CD14-positive monocyte (primary cell): Measurements from ENCODE around the gene PVALEF. TPM values are rescaled to one million over a fixed set of nuclear protein-coding genes. Genes with fewer than 3 reads are reported as not detected.

Experiments
- DNase-seq, 3 donors: peaks; one replicate each; pipeline ENCODE4 v3.0.0-alpha.2; 2011 to 2022
- H2AFZ ChIP-seq: 2 replicates; pipeline ENCODE4 v1.6.0; 2012; ENCODE audit warnings: mild to moderate bottlenecking, low read depth, low read length, inconsistent platforms; ENCODE audit not compliant: insufficient read depth, poor library complexity, severe bottlenecking
- H3K27ac ChIP-seq, 2 donors: 1 replicate in 1 of 2; 2 replicates in 1 of 2; pipeline ENCODE4 v1.5.1; 2012 to 2013; ENCODE audit warnings: low read length in 2 of 2, control low read depth in 1 of 2, inconsistent platforms in 1 of 2, low read depth in 1 of 2, mild to moderate bottlenecking in 1 of 2
- H3K27me3 ChIP-seq, 2 donors: one replicate each; pipeline versions ENCODE4 v1.6.0 to v1.6.1; 2011 to 2013; ENCODE audit warnings: low read length in 2 of 2; ENCODE audit not compliant: control insufficient read depth in 2 of 2, insufficient read depth in 2 of 2
- H3K36me3 ChIP-seq, 2 donors: replicated peaks in 1 of 2; 1 replicate in 1 of 2; 2 replicates in 1 of 2; pipeline versions ENCODE4 v1.5.1 to v1.6.1; 2012 to 2013; ENCODE audit warnings: low read length in 2 of 2, control low read depth in 1 of 2, inconsistent platforms in 1 of 2, mild to moderate bottlenecking in 1 of 2; ENCODE audit not compliant: insufficient read depth in 2 of 2, control insufficient read depth in 1 of 2
- H3K4me1 ChIP-seq, 2 donors: 1 replicate in 1 of 2; 2 replicates in 1 of 2; pipeline versions ENCODE4 v1.5.1 to v1.6.1; 2012 to 2013; ENCODE audit warnings: low read length in 2 of 2, control low read depth in 1 of 2, inconsistent platforms in 1 of 2, mild to moderate bottlenecking in 1 of 2, moderate library complexity in 1 of 2; ENCODE audit not compliant: insufficient read depth in 2 of 2, control insufficient read depth in 1 of 2
- H3K4me2 ChIP-seq: replicated peaks from 2 replicates; pipeline ENCODE3; 2012; ENCODE audit warnings: low read length, moderate library complexity, mild to moderate bottlenecking; ENCODE audit not compliant: poor library complexity, severe bottlenecking; ENCODE audit errors: extremely low read depth
- H3K4me3 ChIP-seq, 3 experiments: fragments of 200-600 bp in 1 of 3; sonication (generic) in 1 of 3; replicated peaks in 1 of 3; 1 replicate in 2 of 3; 2 replicates in 1 of 3; pipeline ENCODE4 v1.5.1; 2011 to 2013; ENCODE audit warnings: low read length in 3 of 3, mild to moderate bottlenecking in 3 of 3, control low read depth in 2 of 3, low read depth in 2 of 3, inconsistent platforms in 1 of 3, moderate library complexity in 1 of 3
- H3K79me2 ChIP-seq: 2 replicates; pipeline ENCODE4 v1.6.0; 2012; ENCODE audit warnings: mild to moderate bottlenecking, control low read depth, inconsistent platforms, low read length, moderate library complexity; ENCODE audit not compliant: insufficient read depth
- H3K9ac ChIP-seq: 2 replicates; pipeline ENCODE4 v1.6.0; 2017; ENCODE audit warnings: low read length, mild to moderate bottlenecking; ENCODE audit not compliant: insufficient read depth, poor library complexity, severe bottlenecking
- H3K9me3 ChIP-seq, 2 donors: replicated peaks in 1 of 2; 1 replicate in 1 of 2; 2 replicates in 1 of 2; pipeline versions ENCODE4 v1.5.1 to v1.6.1; 2012 to 2013; ENCODE audit warnings: low read length in 2 of 2, control low read depth in 1 of 2; ENCODE audit not compliant: control insufficient read depth in 1 of 2, insufficient read depth in 1 of 2
- H4K20me1 ChIP-seq: 2 replicates; pipeline ENCODE4 v1.6.0; 2012; ENCODE audit warnings: mild to moderate bottlenecking, low read length, control low read depth, moderate library complexity; ENCODE audit not compliant: insufficient read depth
- H3K27ac Mint-ChIP-seq, 7 donors: one replicate each; pipeline ENCODE4 v1.8.0; 2020; ENCODE audit warnings: mild to moderate bottlenecking in 7 of 7, mixed read lengths in 7 of 7, moderate library complexity in 6 of 7, inconsistent platforms in 2 of 7
- H3K27me3 Mint-ChIP-seq, 3 donors: one replicate each; pipeline ENCODE4 v1.8.0; 2021 to 2022; ENCODE audit warnings: low read depth in 3 of 3, mild to moderate bottlenecking in 3 of 3, mixed read lengths in 3 of 3, moderate library complexity in 3 of 3, inconsistent platforms in 1 of 3
- H3K36me3 Mint-ChIP-seq, 2 donors: one replicate each; pipeline ENCODE4 v1.8.0; 2020; ENCODE audit warnings: mixed read lengths in 2 of 2, inconsistent platforms in 1 of 2, mild to moderate bottlenecking in 1 of 2
- H3K4me1 Mint-ChIP-seq: one replicate; pipeline ENCODE4 v1.8.0; 2020; ENCODE audit warnings: mild to moderate bottlenecking, mixed read lengths
- H3K4me3 Mint-ChIP-seq, 2 donors: one replicate each; pipeline ENCODE4 v1.8.0; 2020; ENCODE audit warnings: mild to moderate bottlenecking in 2 of 2, mixed read lengths in 2 of 2, moderate library complexity in 1 of 2
- H3K9me3 Mint-ChIP-seq, 7 donors: one replicate each; pipeline ENCODE4 v1.8.0; 2020 to 2022; ENCODE audit warnings: mixed read lengths in 7 of 7, mild to moderate bottlenecking in 6 of 7, moderate library complexity in 6 of 7, inconsistent platforms in 2 of 7
- WGBS: methylation state at CpG from one replicate; pipeline ENCODE4 v1.1.5; 2013; ENCODE audit warnings: missing lambda C conversion rate; ENCODE audit not compliant: insufficient coverage; 5-methylcytosine and 5-hydroxymethylcytosine counted together
- intact Hi-C, 2 donors: fragments of 100-400 bp; cut with micrococcal nuclease; formaldehyde crosslinking; loops; one replicate each; pipeline versions ENCODE4 v1.15.0 to v1.15.1; 2023
- polyA plus RNA-seq, 3 donors: library from polyadenylated mRNA; depleted of rRNA in 1 of 3; unstranded in 2 of 3; stranded (reverse) in 1 of 3; fragments of 300-500 nt in 2 of 3; fragments of >200 nt in 1 of 3; fragmentation: Illumina TruSeq in 2 of 3; gene quantifications; 1 replicate in 2 of 3; 2 replicates in 1 of 3; pipeline ENCODE4 v1.2.3, GENCODE V29; 2012 to 2021
- TF ChIP-seq, protein P1 (sequence below): fragments of 200-600 bp; IDR thresholded peaks from one replicate; pipeline ENCODE4 v1.8.0; 2022; ENCODE audit warnings: antibody characterized with exemption, mild to moderate bottlenecking

The PVALEF gene
- polyA plus RNA-seq, 3 donors = not detected

DNA sequence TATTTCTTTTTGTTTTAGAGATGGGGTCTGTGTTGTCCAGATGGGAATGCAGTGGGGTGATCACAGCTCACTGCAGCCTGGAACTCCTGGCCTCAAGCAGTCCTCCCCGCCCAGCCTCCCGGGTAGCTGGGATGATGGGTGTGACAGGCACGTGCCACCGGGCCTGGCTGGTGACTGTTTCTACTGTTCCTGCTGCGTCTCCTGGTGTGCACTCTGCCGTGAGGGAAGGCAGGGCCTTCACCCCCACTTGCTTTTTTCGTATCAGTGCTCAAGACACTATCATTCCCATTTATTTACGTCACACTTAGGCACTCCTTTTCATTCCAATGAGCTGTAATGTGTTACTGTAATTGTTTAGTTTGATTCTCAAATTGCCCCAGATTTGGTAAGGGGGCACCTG lies 25.3 kb upstream of the PVALEF start:
- intact Hi-C loops = loop anchor here (5.0 kb wide), 3 partner anchors 47 to 342 kb away; partner anchors contain the start of gene CEP131 (in 1 of the 2)
- TF ChIP-seq, protein P1, sequence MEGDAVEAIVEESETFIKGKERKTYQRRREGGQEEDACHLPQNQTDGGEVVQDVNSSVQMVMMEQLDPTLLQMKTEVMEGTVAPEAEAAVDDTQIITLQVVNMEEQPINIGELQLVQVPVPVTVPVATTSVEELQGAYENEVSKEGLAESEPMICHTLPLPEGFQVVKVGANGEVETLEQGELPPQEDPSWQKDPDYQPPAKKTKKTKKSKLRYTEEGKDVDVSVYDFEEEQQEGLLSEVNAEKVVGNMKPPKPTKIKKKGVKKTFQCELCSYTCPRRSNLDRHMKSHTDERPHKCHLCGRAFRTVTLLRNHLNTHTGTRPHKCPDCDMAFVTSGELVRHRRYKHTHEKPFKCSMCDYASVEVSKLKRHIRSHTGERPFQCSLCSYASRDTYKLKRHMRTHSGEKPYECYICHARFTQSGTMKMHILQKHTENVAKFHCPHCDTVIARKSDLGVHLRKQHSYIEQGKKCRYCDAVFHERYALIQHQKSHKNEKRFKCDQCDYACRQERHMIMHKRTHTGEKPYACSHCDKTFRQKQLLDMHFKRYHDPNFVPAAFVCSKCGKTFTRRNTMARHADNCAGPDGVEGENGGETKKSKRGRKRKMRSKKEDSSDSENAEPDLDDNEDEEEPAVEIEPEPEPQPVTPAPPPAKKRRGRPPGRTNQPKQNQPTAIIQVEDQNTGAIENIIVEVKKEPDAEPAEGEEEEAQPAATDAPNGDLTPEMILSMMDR = no peak
- Histone ChIP-seq H3K9me3 (no peaks in the 10 kb centered on the region), H3K36me3 (no peaks in the 10 kb centered on the region), H3K9ac (no peak overlapping the region), H3K27ac (no peak overlapping the region), H2AFZ (no peak overlapping the region), H3K4me3 (no peak overlapping the region), H3K4me1 (peaks cover 12 to 22% of the 10 kb centered on the region in 2 donors), H4K20me1 (peaks cover 72% of the 10 kb centered on the region), H3K79me2 (no peaks in the 10 kb centered on the region), H3K4me2 (no peak overlapping the region), H3K27me3 (no peaks in the 10 kb centered on the region)
- no peak overlapping the region for H3K4me3 Mint-ChIP-seq
- no peak for DNase-seq
- peaks cover 2 to 3% (median 2%) of the 10 kb centered on the region in 3 donors for H3K27me3 Mint-ChIP-seq
- peaks cover 0 to 3% (median 2%) of the 10 kb centered on the region in 7 donors for H3K9me3 Mint-ChIP-seq
- peaks cover 3 to 4% of the 10 kb centered on the region in 2 donors for H3K36me3 Mint-ChIP-seq
- WGBS = 97% methylated on average over 5 of the region's 8 CpGs
- no peak overlapping the region for H3K27ac Mint-ChIP-seq
- peaks cover 11% of the 10 kb centered on the region for H3K4me1 Mint-ChIP-seq

DNA sequence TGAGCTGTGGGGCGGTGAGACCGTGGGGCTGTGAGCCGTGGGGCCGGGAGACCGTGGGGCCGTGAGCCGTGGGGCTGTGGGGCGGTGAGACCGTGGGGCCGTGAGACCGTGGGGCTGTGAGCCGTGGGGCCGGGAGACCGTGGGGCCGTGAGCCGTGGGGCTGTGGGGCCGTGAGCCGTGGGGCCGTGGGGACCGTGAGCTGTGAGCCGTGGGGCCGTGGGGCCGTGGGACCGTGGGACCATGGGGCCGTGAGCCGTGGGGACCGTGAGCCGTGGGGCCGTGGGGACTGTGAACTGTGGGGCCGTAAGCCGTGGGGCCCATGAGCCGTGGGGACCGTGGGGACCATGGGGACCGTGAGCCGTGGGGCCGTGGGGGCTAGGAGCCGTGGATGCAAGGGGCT lies 24.6 kb upstream of the PVALEF start:
- Mint-ChIP-seq H3K27ac (no peak overlapping the region), H3K36me3 (peaks cover 4 to 10% of the 10 kb centered on the region in 2 donors), H3K4me1 (peaks cover 13% of the 10 kb centered on the region), H3K4me3 (no peak overlapping the region), H3K27me3 (peaks cover 1 to 2% (median 2%) of the 10 kb centered on the region in 3 donors), H3K9me3 (peaks cover 0 to 3% (median 2%) of the 10 kb centered on the region in 7 donors)
- 97% methylated on average over 24 of the region's 37 CpGs for WGBS
- no peaks in the 10 kb centered on the region for H3K9me3 ChIP-seq
- no peaks in the 10 kb centered on the region for H3K79me2 ChIP-seq
- DNase-seq = no peak
- H3K27me3 ChIP-seq = no peaks in the 10 kb centered on the region
- TF ChIP-seq, protein P1 = no peak
- peaks cover 65% of the 10 kb centered on the region for H4K20me1 ChIP-seq
- no peaks in the 10 kb centered on the region for H3K36me3 ChIP-seq
- no peak overlapping the region for H3K27ac ChIP-seq
- no peak overlapping the region for H2AFZ ChIP-seq
- H3K9ac ChIP-seq = no peak overlapping the region
- peaks cover 12 to 22% of the 10 kb centered on the region in 2 donors for H3K4me1 ChIP-seq
- no peak overlapping the region for H3K4me2 ChIP-seq
- H3K4me3 ChIP-seq = no peak overlapping the region
- intact Hi-C loops = loop anchor here (5.0 kb wide), 3 partner anchors 47 to 342 kb away; partner anchors contain the start of gene CEP131 (in 1 of the 2)
